Uterus (tissue), 4 donors: ENCODE data around the gene FOXB2. TPM values are rescaled to one million over a fixed set of nuclear protein-coding genes. Genes with fewer than 3 reads are reported as not detected.

Experiments used
- DNase-seq, 2 donors: peaks; one replicate each; pipeline ENCODE4 v3.0.0-alpha.2; 2019 to 2020
- H3K27ac ChIP-seq, 2 donors: fragments of 200-600 bp; sonication (generic); 1 replicate in 1 of 2; 2 replicates in 1 of 2; pipeline ENCODE4 v1.5.1; 2016 to 2018
- H3K27me3 ChIP-seq, 2 donors: fragments of 200-600 bp; sonication (generic); one replicate each; pipeline ENCODE4 v1.5.1; 2018 to 2019; ENCODE audit warnings: control low read depth in 1 of 2
- H3K36me3 ChIP-seq, 2 donors: fragments of 200-600 bp; sonication (generic); one replicate each; pipeline ENCODE4 v1.5.1; 2019; ENCODE audit warnings: control low read depth in 1 of 2
- H3K4me1 ChIP-seq, 2 donors: fragments of 200-600 bp; sonication (generic); one replicate each; pipeline ENCODE4 v1.5.1; 2018 to 2019; ENCODE audit warnings: control low read depth in 1 of 2
- H3K4me3 ChIP-seq, 2 donors: fragments of 200-600 bp; sonication (generic); 1 replicate in 1 of 2; 2 replicates in 1 of 2; pipeline ENCODE4 v1.5.1; 2018 to 2019; ENCODE audit warnings: mild to moderate bottlenecking in 1 of 2
- H3K9me3 ChIP-seq, 2 donors: fragments of 200-600 bp; sonication (generic); one replicate each; pipeline ENCODE4 v1.5.1; 2019; ENCODE audit warnings: control low read depth in 1 of 2
- CTCF ChIP-seq, 4 experiments: fragments of 200-600 bp in 2 of 4; fragments of 450-650 bp in 2 of 4; sonication (generic) in 2 of 4; IDR thresholded peaks; one replicate each; pipeline ENCODE4 v1.5.1; 2016 to 2019; ENCODE audit warnings: antibody characterized with exemption in 4 of 4, mild to moderate bottlenecking in 2 of 4, moderate library complexity in 1 of 4
- POLR2A ChIP-seq, 2 donors: fragments of 450-650 bp; IDR thresholded peaks; one replicate each; pipeline ENCODE4 v1.6.1; 2016; ENCODE audit warnings: antibody characterized with exemption in 2 of 2, mild to moderate bottlenecking in 1 of 2, moderate library complexity in 1 of 2
- intact Hi-C: fragments of 100-400 bp; cut with DNase I; formaldehyde crosslinking; loops from one replicate; pipeline ENCODE4 v1.15.1; 2023; ENCODE audit warnings: low total_unique reads
- total RNA-seq, 4 donors: library from RNA; depleted of rRNA in 3 of 4; stranded (reverse); fragments of >200 nt in 3 of 4; gene quantifications; one replicate each; pipeline versions ENCODE4 v1.1.0 to v1.2.4, GENCODE V29; 2014 to 2023
- donor health status: DM: yes; HTN: yes; CAD: no.

The FOXB2 gene
- total RNA-seq, 4 donors from 2014 or later = not detected

GRCh38 chr9:77022783-77023440 is 3.5 kb downstream of the FOXB2 start:
- Histone ChIP-seq H3K27me3 (peaks cover 42 to 63% of the 10 kb centered on the region in 2 donors), H3K27ac (no peak overlapping the region), H3K4me3 (no peak overlapping the region), H3K36me3 (no peaks in the 10 kb centered on the region), H3K4me1 (peaks cover 0 to 6% of the 10 kb centered on the region in 2 donors), H3K9me3 (no peaks in the 10 kb centered on the region)
- intact Hi-C loops = no loop called here
- no peak for TF ChIP-seq POLR2A (IDR thresholded peaks at IDR 0.05)
- TF ChIP-seq CTCF (IDR thresholded peaks at IDR 0.05) = no peak
- DNase-seq = no peak

- no peak for DNase-seq
- Histone ChIP-seq H3K36me3 (no peaks in the 10 kb centered on the region), H3K27me3 (peaks cover 36 to 55% of the 10 kb centered on the region in 2 donors), H3K4me3 (no peak overlapping the region), H3K27ac (no peak overlapping the region), H3K4me1 (peaks cover 0 to 6% of the 10 kb centered on the region in 2 donors), H3K9me3 (no peaks in the 10 kb centered on the region)
- TF ChIP-seq CTCF (IDR thresholded peaks at IDR 0.05) (no peak), POLR2A (IDR thresholded peaks at IDR 0.05) (no peak)
- intact Hi-C loops = no loop called here
These were observed 4.3 kb downstream of the FOXB2 start for GRCh38 chr9:77023726-77024125.

- no peak overlapping the region for H3K27ac ChIP-seq
- H3K36me3 ChIP-seq = no peaks in the 10 kb centered on the region
- DNase-seq = no peak
- no peaks in the 10 kb centered on the region for H3K9me3 ChIP-seq
- H3K4me3 ChIP-seq = no peak overlapping the region
- TF ChIP-seq POLR2A (IDR thresholded peaks at IDR 0.05) = no peak
- no peak for TF ChIP-seq CTCF (IDR thresholded peaks at IDR 0.05)
- peaks cover 0 to 6% of the 10 kb centered on the region in 2 donors for H3K4me1 ChIP-seq
- H3K27me3 ChIP-seq = peaks cover 26 to 42% of the 10 kb centered on the region in 2 donors
- intact Hi-C loops = no loop called here
These were observed 5.5 kb downstream of the FOXB2 start for GRCh38 chr9:77024776-77025545.

DNA sequence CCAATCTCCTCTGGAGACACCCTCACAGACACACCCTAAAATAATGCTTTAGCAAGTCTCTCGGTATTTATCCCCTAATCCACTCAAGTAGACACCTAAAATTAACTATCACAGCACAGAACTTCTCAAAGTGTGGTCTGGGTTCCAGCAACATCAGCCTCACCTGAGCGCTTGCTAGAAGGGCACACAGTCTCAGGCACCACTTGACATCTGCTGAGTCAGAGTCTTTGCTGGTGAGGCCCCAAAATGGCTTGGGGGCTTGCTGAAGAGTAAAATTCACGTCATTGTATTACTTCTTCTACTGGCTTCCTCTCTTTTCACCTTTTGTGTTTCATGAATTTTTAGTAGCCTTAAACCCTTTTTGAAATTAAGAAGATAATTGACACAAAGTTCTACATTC is 9.0 kb downstream of the FOXB2 start:
- no peak for DNase-seq
- no peak overlapping the region for H3K4me3 ChIP-seq
- intact Hi-C loops = no loop called here
- no peaks in the 10 kb centered on the region for H3K36me3 ChIP-seq
- no peak overlapping the region for H3K27ac ChIP-seq
- H3K27me3 ChIP-seq = peaks cover 0 to 15% of the 10 kb centered on the region in 2 donors
- H3K4me1 ChIP-seq = no peaks in the 10 kb centered on the region
- TF ChIP-seq POLR2A (IDR thresholded peaks at IDR 0.05) (no peak), CTCF (IDR thresholded peaks at IDR 0.05) (no peak)
- H3K9me3 ChIP-seq = no peaks in the 10 kb centered on the region

GRCh38 chr9:77030045-77030444 is 10.6 kb downstream of the FOXB2 start:
- H3K36me3 ChIP-seq = no peaks in the 10 kb centered on the region
- TF ChIP-seq POLR2A (IDR thresholded peaks at IDR 0.05) (no peak), CTCF (IDR thresholded peaks at IDR 0.05) (no peak)
- no peak overlapping the region for H3K4me3 ChIP-seq
- intact Hi-C loops = no loop called here
- H3K4me1 ChIP-seq = no peaks in the 10 kb centered on the region
- no peak for DNase-seq
- no peak overlapping the region for H3K27ac ChIP-seq
- H3K9me3 ChIP-seq = no peaks in the 10 kb centered on the region
- H3K27me3 ChIP-seq = peaks cover 0 to 11% of the 10 kb centered on the region in 2 donors
